HK-2 (cell line): ENCODE results near the gene CAPN3.

Experiments used
- DNase-seq: peaks from one replicate; pipeline ENCODE4 v3.0.0-alpha.2; 2018; ENCODE audit not compliant: unreplicated experiment

Gene CAPN3

GRCh38 chr15:42453826-42454225 lies 94.5 kb downstream of the CAPN3 start:
- no peak for DNase-seq

- DNase-seq: no peak
Measured at GRCh38 chr15:42456531-42456930, 97.2 kb downstream of the CAPN3 start.

GRCh38 chr15:42456971-42457370 lies 97.7 kb downstream of the CAPN3 start:
- DNase-seq: no peak

GRCh38 chr15:42457445-42458442 lies 98.4 kb downstream of the CAPN3 start:
- no peak for DNase-seq

- DNase-seq: no peak
Measured at GRCh38 chr15:42461261-42461660, 102.0 kb downstream of the CAPN3 start.
